HCT116 (cell line): ENCODE measurements around the gene HMHB1. TPM values are rescaled to one million over a fixed set of nuclear protein-coding genes. Genes with fewer than 3 reads are reported as not detected.

Experiments used
- ATAC-seq: fragments of 200-7000 bp; cut with Tn5 transposase; 2 replicates; pipeline ENCODE4 v1.9.1; 2020; ENCODE audit warnings: mild to moderate bottlenecking, moderate library complexity
- BruUV-seq: library from RNA; stranded (reverse); fragments of 400-500 nt; replicated peaks from 2 replicates; lab custom pipeline; 2021; lab: Mats Ljungman, UMichigan
- CTCF ChIA-PET: fragments of 300-600 bp; sonication (Branson Sonifier 250); formaldehyde crosslinking; loops from one replicate; lab custom pipeline; 2021; ENCODE audit warnings: antibody characterized with exemption; lab: Charles Lee
- POLR2A ChIA-PET: fragments of 300-600, 350-600 bp; sonication (Branson Sonifier 250); formaldehyde crosslinking; loops from one replicate; lab custom pipeline; 2021; ENCODE audit warnings: antibody characterized with exemption; lab: Charles Lee
- RAD21 ChIA-PET, 2 experiments: fragments of 300-600 bp; sonication (Branson Sonifier 250); formaldehyde crosslinking; loops; one replicate each; lab custom pipeline; 2023; ENCODE audit warnings: low total read pairs in 2 of 2; ENCODE audit not compliant: uncharacterized antibody in 2 of 2, unreplicated experiment in 2 of 2, low non-redundant PET in 1 of 2; lab: Charles Lee
- DNase-seq: peaks from one replicate; pipeline ENCODE4 v3.0.0-alpha.2; 2010; ENCODE audit warnings: low read depth, low spot score
- H2AFZ ChIP-seq: fragments of 200-600 bp; shearing (Covaris generic), sonication (generic); 2 replicates; pipeline ENCODE4 v1.6.1; 2017; ENCODE audit warnings: low read depth, mixed run types, mixed read lengths, antibody characterized with exemption, low read length; ENCODE audit not compliant: poor library complexity, severe bottlenecking
- H3K27ac ChIP-seq: 2 replicates; pipeline ENCODE4 v1.5.1; 2012; ENCODE audit warnings: low read depth, low read length
- H3K27me3 ChIP-seq: fragments of 200-600 bp; sonication (generic); 2 replicates; pipeline ENCODE4 v1.6.1; 2016; ENCODE audit warnings: mixed run types, low read length, mixed read lengths; ENCODE audit not compliant: insufficient read depth
- H3K36me3 ChIP-seq, 2 experiments: fragments of 200-500 bp in 1 of 2; fragments of 200-600 bp in 1 of 2; sonication (Bioruptor generic) in 1 of 2; sonication (generic) in 1 of 2; 2 replicates each; pipeline versions ENCODE4 v1.5.1 to v1.6.1; 2014 to 2016; ENCODE audit warnings: low read length in 2 of 2, inconsistent platforms in 1 of 2, mixed read lengths in 1 of 2, mixed run types in 1 of 2; ENCODE audit not compliant: insufficient read depth in 2 of 2, control insufficient read depth in 1 of 2
- H3K4me1 ChIP-seq, 2 experiments: fragments of 200-600 bp in 1 of 2; sonication (generic) in 1 of 2; 2 replicates each; pipeline versions ENCODE4 v1.5.1 to v1.6.1; 2012 to 2017; ENCODE audit warnings: low read length in 2 of 2, inconsistent platforms in 1 of 2, mild to moderate bottlenecking in 1 of 2, mixed read lengths in 1 of 2, mixed run types in 1 of 2, moderate library complexity in 1 of 2; ENCODE audit not compliant: insufficient read depth in 2 of 2, control insufficient read depth in 1 of 2
- H3K4me2 ChIP-seq: fragments of 200-600 bp; sonication (generic); 2 replicates; pipeline ENCODE4 v1.6.1; 2017; ENCODE audit warnings: mixed run types, low read length, mixed read lengths
- H3K4me3 ChIP-seq, 2 experiments: fragments of 200-600 bp in 1 of 2; sonication (generic) in 1 of 2; replicated peaks in 1 of 2; 2 replicates each; pipeline ENCODE4 v1.5.1; 2011 to 2016; ENCODE audit warnings: low read length in 2 of 2, control low read depth in 1 of 2, low read depth in 1 of 2, mild to moderate bottlenecking in 1 of 2, mixed read lengths in 1 of 2, mixed run types in 1 of 2
- H3K79me2 ChIP-seq: fragments of 200-600 bp; sonication (generic); 2 replicates; pipeline ENCODE4 v1.6.1; 2017; ENCODE audit warnings: mild to moderate bottlenecking, mixed run types, low read length, moderate library complexity, mixed read lengths; ENCODE audit not compliant: insufficient read depth
- H3K9ac ChIP-seq: fragments of 200-600 bp; sonication (generic); 2 replicates; pipeline ENCODE4 v1.6.1; 2016; ENCODE audit warnings: low read length, mixed read lengths
- H3K9me2 ChIP-seq: fragments of 200-600 bp; sonication (generic), shearing (Covaris generic); 2 replicates; pipeline ENCODE4 v1.6.1; 2017; ENCODE audit warnings: mixed run types, mild to moderate bottlenecking, moderate library complexity; ENCODE audit not compliant: insufficient read depth
- H3K9me3 ChIP-seq, 2 experiments: fragments of 200-500 bp in 1 of 2; fragments of 200-600 bp in 1 of 2; sonication (Bioruptor generic) in 1 of 2; sonication (generic) in 1 of 2; 2 replicates each; pipeline ENCODE4 v1.6.1; 2014 to 2017; ENCODE audit warnings: low read length in 2 of 2, mixed read lengths in 2 of 2, inconsistent platforms in 1 of 2, low read depth in 1 of 2, mild to moderate bottlenecking in 1 of 2, mixed run types in 1 of 2, moderate library complexity in 1 of 2; ENCODE audit not compliant: control insufficient read depth in 1 of 2, insufficient read depth in 1 of 2
- H4K20me1 ChIP-seq: fragments of 200-600 bp; sonication (generic), shearing (Covaris generic); 2 replicates; pipeline ENCODE4 v1.6.1; 2017; ENCODE audit warnings: mixed run types, mild to moderate bottlenecking, moderate library complexity; ENCODE audit not compliant: insufficient read depth
- ELF1 ChIP-seq: IDR thresholded peaks from 2 replicates; pipeline ENCODE4 v1.6.1; 2012; ENCODE audit warnings: low read depth, borderline replicate concordance
- EZH2phosphoT487 ChIP-seq: fragments of 200-600 bp; IDR thresholded peaks from 2 replicates; pipeline ENCODE4 v1.6.1; 2018; ENCODE audit warnings: antibody characterized with exemption, borderline replicate concordance
- JUND ChIP-seq: IDR thresholded peaks from 2 replicates; pipeline ENCODE4 v1.6.1; 2012
- RAD21 ChIP-seq: IDR thresholded peaks from 2 replicates; pipeline ENCODE4 v1.6.1; 2012; ENCODE audit warnings: low read depth, mild to moderate bottlenecking
- SRF ChIP-seq: IDR thresholded peaks from 2 replicates; pipeline ENCODE4 v1.6.1; 2012; ENCODE audit warnings: low read depth
- TCF7L2 ChIP-seq: IDR thresholded peaks from 2 replicates; pipeline ENCODE4 v1.7.0; 2011; ENCODE audit warnings: borderline replicate concordance, inconsistent platforms; ENCODE audit not compliant: insufficient read depth, insufficient read length; ENCODE audit errors: extremely low read depth
- ZFX ChIP-seq: fragments of 450-650 bp; IDR thresholded peaks from 2 replicates; pipeline ENCODE4 v1.6.1; 2017
- intact Hi-C: fragments of 100-400 bp; cut with micrococcal nuclease; formaldehyde crosslinking; loops from 2 replicates; pipeline ENCODE4 v1.10.0; 2022
- total RNA-seq: library from RNA; stranded (reverse); gene quantifications from one replicate; pipeline ENCODE4 v1.2.1, GENCODE V29; 2021; ENCODE audit not compliant: unreplicated experiment
- TF ChIP-seq, protein P1 (sequence below): IDR thresholded peaks from 2 replicates; pipeline ENCODE4 v1.6.1; 2012; ENCODE audit warnings: low read depth
- TF ChIP-seq, protein P2 (sequence below): IDR thresholded peaks from 2 replicates; pipeline ENCODE4 v1.6.1; 2012

HMHB1 gene
- total RNA-seq, 1 experiment from 2014 or later: not detected

DNA sequence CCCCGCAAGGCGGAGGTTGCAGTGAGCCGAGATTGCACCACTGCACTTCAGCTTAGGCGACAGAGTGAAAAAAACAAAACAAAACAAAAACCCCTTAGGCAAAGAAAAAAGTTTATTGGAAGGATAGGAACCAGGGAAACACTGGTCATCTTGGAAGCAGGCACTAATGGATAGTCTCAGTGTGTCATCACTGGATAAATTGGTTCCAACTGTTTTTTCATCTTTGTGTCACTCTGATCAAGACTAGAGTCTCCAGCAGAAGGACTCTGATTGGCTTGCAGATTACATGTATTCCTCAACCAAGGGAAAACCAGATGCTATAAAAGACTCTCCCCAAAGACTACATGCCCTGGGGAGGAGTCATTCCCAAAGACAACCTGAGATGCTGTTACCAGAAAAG, 35.0 kb upstream of the HMHB1 start:
- CTCF ChIA-PET: no interaction called here
- Histone ChIP-seq H4K20me1 (no peaks in the 10 kb centered on the region), H3K27ac (no peak overlapping the region), H3K27me3 (no peaks in the 10 kb centered on the region), H3K9me2 (no peaks in the 10 kb centered on the region), H3K9me3 (no peaks in the 10 kb centered on the region), H3K9ac (no peak overlapping the region), H3K4me2 (no peak overlapping the region), H3K4me3 (no peak overlapping the region), H3K4me1 (peaks cover 0 to 2% of the 10 kb centered on the region in 2 experiments; a peak in 1 of 4 replicates), H3K79me2 (no peaks in the 10 kb centered on the region), H2AFZ (no peak overlapping the region), H3K36me3 (no peaks in the 10 kb centered on the region)
- intact Hi-C loops: no loop called here
- no peak for TF ChIP-seq SRF
- TF ChIP-seq, protein P1, sequence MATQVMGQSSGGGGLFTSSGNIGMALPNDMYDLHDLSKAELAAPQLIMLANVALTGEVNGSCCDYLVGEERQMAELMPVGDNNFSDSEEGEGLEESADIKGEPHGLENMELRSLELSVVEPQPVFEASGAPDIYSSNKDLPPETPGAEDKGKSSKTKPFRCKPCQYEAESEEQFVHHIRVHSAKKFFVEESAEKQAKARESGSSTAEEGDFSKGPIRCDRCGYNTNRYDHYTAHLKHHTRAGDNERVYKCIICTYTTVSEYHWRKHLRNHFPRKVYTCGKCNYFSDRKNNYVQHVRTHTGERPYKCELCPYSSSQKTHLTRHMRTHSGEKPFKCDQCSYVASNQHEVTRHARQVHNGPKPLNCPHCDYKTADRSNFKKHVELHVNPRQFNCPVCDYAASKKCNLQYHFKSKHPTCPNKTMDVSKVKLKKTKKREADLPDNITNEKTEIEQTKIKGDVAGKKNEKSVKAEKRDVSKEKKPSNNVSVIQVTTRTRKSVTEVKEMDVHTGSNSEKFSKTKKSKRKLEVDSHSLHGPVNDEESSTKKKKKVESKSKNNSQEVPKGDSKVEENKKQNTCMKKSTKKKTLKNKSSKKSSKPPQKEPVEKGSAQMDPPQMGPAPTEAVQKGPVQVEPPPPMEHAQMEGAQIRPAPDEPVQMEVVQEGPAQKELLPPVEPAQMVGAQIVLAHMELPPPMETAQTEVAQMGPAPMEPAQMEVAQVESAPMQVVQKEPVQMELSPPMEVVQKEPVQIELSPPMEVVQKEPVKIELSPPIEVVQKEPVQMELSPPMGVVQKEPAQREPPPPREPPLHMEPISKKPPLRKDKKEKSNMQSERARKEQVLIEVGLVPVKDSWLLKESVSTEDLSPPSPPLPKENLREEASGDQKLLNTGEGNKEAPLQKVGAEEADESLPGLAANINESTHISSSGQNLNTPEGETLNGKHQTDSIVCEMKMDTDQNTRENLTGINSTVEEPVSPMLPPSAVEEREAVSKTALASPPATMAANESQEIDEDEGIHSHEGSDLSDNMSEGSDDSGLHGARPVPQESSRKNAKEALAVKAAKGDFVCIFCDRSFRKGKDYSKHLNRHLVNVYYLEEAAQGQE: no peak
- TF ChIP-seq, protein P2, sequence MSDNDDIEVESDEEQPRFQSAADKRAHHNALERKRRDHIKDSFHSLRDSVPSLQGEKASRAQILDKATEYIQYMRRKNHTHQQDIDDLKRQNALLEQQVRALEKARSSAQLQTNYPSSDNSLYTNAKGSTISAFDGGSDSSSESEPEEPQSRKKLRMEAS: no peak
- TF ChIP-seq JUND: no peak
- TF ChIP-seq TCF7L2: no peak
- TF ChIP-seq RAD21: no peak
- no peak for TF ChIP-seq EZH2phosphoT487
- TF ChIP-seq ZFX: no peak
- TF ChIP-seq ELF1: no peak
- DNase-seq (no peak), ATAC-seq (no peak)
- RAD21 ChIA-PET: no interaction called here
- POLR2A ChIA-PET: no interaction called here
- no TSS peak for BruUV-seq
